Liver (tissue), 9 donors: ENCODE results near the gene OLA1. TPM values are rescaled to one million over a fixed set of nuclear protein-coding genes. Genes with fewer than 3 reads are reported as not detected.

ENCODE experiments used
- DNase-seq: peaks from one replicate; pipeline ENCODE4 v3.0.0-alpha.2; 2017; ENCODE audit warnings: low spot score
- H3K27ac ChIP-seq, 2 donors: one replicate each; pipeline ENCODE4 v1.7.0; 2013; ENCODE audit warnings: inconsistent platforms in 2 of 2, low read length in 2 of 2, control low read depth in 1 of 2, low read depth in 1 of 2, mild to moderate bottlenecking in 1 of 2
- H3K27me3 ChIP-seq, 4 donors: one replicate each; pipeline versions ENCODE4 v1.6.1 to v1.7.0; 2013; ENCODE audit warnings: low read length in 3 of 4, inconsistent platforms in 1 of 4, mild to moderate bottlenecking in 1 of 4, moderate library complexity in 1 of 4; ENCODE audit not compliant: control insufficient read depth in 4 of 4, insufficient read depth in 4 of 4
- H3K36me3 ChIP-seq, 4 donors: one replicate each; pipeline versions ENCODE4 v1.6.1 to v1.7.0; 2013; ENCODE audit warnings: low read length in 3 of 4, mild to moderate bottlenecking in 3 of 4, low read depth in 1 of 4, moderate library complexity in 1 of 4; ENCODE audit not compliant: control insufficient read depth in 4 of 4, insufficient read depth in 3 of 4
- H3K4me1 ChIP-seq, 4 donors: one replicate each; pipeline versions ENCODE4 v1.6.1 to v1.7.0; 2013; ENCODE audit warnings: low read length in 3 of 4, mild to moderate bottlenecking in 3 of 4, moderate library complexity in 1 of 4; ENCODE audit not compliant: control insufficient read depth in 4 of 4, insufficient read depth in 4 of 4
- H3K4me3 ChIP-seq, 3 donors: one replicate each; pipeline versions ENCODE4 v1.6.1 to v1.7.0; 2013; ENCODE audit warnings: low read length in 3 of 3, control low read depth in 1 of 3, low read depth in 1 of 3, mild to moderate bottlenecking in 1 of 3
- H3K9ac ChIP-seq, 2 donors: one replicate each; pipeline ENCODE4 v1.7.0; 2013; ENCODE audit warnings: low read length in 2 of 2, mild to moderate bottlenecking in 2 of 2, moderate library complexity in 2 of 2, control low read depth in 1 of 2, low read depth in 1 of 2
- H3K9me3 ChIP-seq, 4 donors: one replicate each; pipeline versions ENCODE4 v1.6.1 to v1.7.0; 2013; ENCODE audit warnings: low read length in 3 of 4; ENCODE audit not compliant: control insufficient read depth in 4 of 4
- EGR1 ChIP-seq, 2 donors: IDR thresholded peaks; 2 replicates each; pipeline ENCODE4 v1.6.1; 2016 to 2018; ENCODE audit warnings: antibody characterized with exemption in 2 of 2, low read depth in 2 of 2
- FOXA1 ChIP-seq: IDR thresholded peaks from 2 replicates; pipeline ENCODE4 v1.6.1; 2016; ENCODE audit warnings: antibody characterized with exemption
- FOXA2 ChIP-seq: IDR thresholded peaks from 2 replicates; pipeline ENCODE4 v1.6.1; 2016; ENCODE audit warnings: antibody characterized with exemption
- HNF4A ChIP-seq, 2 donors: conservative IDR thresholded peaks; 2 replicates each; pipeline ENCODE4 v1.6.1; 2016; ENCODE audit warnings: antibody characterized with exemption in 2 of 2, mild to moderate bottlenecking in 2 of 2
- JUND ChIP-seq, 2 donors: IDR thresholded peaks; 2 replicates each; pipeline ENCODE4 v1.6.1; 2016; ENCODE audit warnings: antibody characterized with exemption in 2 of 2
- RAD21 ChIP-seq, 2 donors: IDR thresholded peaks; 2 replicates each; pipeline ENCODE4 v1.6.1; 2016; ENCODE audit warnings: antibody characterized with exemption in 2 of 2, mild to moderate bottlenecking in 2 of 2
- RXRA ChIP-seq, 2 donors: IDR thresholded peaks; 2 replicates each; pipeline ENCODE4 v1.6.1; 2017 to 2018; ENCODE audit warnings: antibody characterized with exemption in 2 of 2, mild to moderate bottlenecking in 1 of 2
- SP1 ChIP-seq: IDR thresholded peaks from 2 replicates; pipeline ENCODE4 v1.6.1; 2018; ENCODE audit warnings: antibody characterized with exemption, mild to moderate bottlenecking
- TAF1 ChIP-seq: conservative IDR thresholded peaks from 2 replicates; pipeline ENCODE4 v1.6.1; 2016; ENCODE audit warnings: antibody characterized with exemption, mild to moderate bottlenecking
- YY1 ChIP-seq: IDR thresholded peaks from 2 replicates; pipeline ENCODE4 v1.6.1; 2016; ENCODE audit warnings: antibody characterized with exemption, mild to moderate bottlenecking
- WGBS: extraction: QIAGEN DNeasy Blood & Tissue Kit; methylation state at CpG from one replicate; pipeline ENCODE4 v1.1.7; 2013; 5-methylcytosine and 5-hydroxymethylcytosine counted together
- polyA plus RNA-seq, 2 donors: library from polyadenylated mRNA; stranded (reverse) in 1 of 2; unstranded in 1 of 2; fragments of 200-250 nt in 1 of 2; fragments of >200 nt in 1 of 2; fragmentation: Nextera tagmentation in 1 of 2; extraction: Ambion mirVana in 1 of 2; gene quantifications; one replicate each; pipeline versions ENCODE4 v1.2.1 to v1.2.3, GENCODE V29; 2013 to 2015
- total RNA-seq, 2 donors: library from RNA; depleted of rRNA; stranded (reverse); fragments of >200 nt; gene quantifications; one replicate each; pipeline ENCODE4 v1.2.3, GENCODE V29; 2014
- TF ChIP-seq, protein P1 (sequence below): IDR thresholded peaks from 2 replicates; pipeline ENCODE4 v1.6.1; 2016; ENCODE audit warnings: antibody characterized with exemption
- TF ChIP-seq, protein P2 (sequence below): IDR thresholded peaks from 2 replicates; pipeline ENCODE4 v1.6.1; 2016; ENCODE audit warnings: antibody characterized with exemption
- TF ChIP-seq, protein P3 (sequence below): IDR thresholded peaks from 2 replicates; pipeline ENCODE4 v1.6.1; 2016; ENCODE audit warnings: antibody characterized with exemption
- TF ChIP-seq, protein P4 (sequence below): IDR thresholded peaks from 2 replicates; pipeline ENCODE4 v1.6.1; 2016; ENCODE audit warnings: antibody characterized with exemption, mild to moderate bottlenecking
- TF ChIP-seq, protein P5 (sequence below): fragments of 150-350 bp; IDR thresholded peaks from 2 replicates; pipeline ENCODE4 v1.5.1; 2017; ENCODE audit warnings: improper control_type of control experiment, low read depth, low read length; ENCODE audit not compliant: missing input control
- donor health status: healthy.
- donor health status: healthy.
- donor health status: healthy.
- donor health status: healthy.
- donor health status: healthy.

OLA1 gene
- total and polyA plus RNA-seq, 4 donors: 23.4 to 38.1 (median 32.3) TPM

DNA sequence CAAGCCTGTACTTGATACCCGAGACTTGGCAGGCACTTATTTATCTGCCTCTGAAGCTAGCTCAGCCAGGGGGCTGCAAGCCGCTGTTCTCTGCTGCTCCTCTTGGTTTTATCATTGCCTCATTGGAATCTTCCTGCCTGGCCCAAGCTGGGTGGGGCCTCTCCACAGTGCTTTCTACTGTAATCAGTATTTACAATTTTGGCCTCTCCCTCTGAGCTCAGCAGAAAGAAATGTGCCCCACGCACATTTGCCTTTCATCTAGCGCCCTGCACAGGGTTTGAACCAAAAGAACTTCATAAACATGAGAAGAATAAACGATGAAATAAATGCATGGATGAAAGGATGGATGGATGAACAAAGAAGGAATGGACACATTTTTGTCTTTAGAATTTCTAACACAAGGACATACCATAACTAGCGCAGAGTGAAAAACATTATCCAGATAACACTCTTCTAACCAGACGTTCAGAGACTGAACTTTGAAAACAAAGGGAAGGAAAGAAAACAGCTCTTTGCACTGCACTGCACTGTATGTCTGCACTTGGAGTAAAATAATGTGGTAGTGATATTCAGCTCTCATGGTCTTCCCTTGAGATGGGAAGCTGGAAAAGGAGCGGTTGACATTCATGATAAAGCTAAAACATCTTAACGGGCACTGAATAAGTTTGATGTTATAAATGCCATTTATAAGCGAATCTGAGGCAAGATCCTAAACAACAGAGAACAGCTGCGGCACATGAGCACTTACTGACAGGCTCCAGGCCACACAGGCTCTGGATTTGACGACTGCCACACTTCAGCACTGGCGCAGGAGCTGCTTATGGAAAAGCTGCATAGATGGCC lies 196.4 kb downstream of the OLA1 start:
- TF ChIP-seq HNF4A (conservative IDR thresholded peaks at IDR 0.05) (no peak), SP1 (no peak), JUND (IDR thresholded peaks at IDR 0.05) (no peak), EGR1 (IDR thresholded peaks at IDR 0.05; ENCODE audit: low read depth in 2 of 2) (no peak), TAF1 (no peak), YY1 (no peak), RXRA (IDR thresholded peaks at IDR 0.05) (no peak), FOXA2 (no peak), RAD21 (IDR thresholded peaks at IDR 0.05) (no peak)
- TF ChIP-seq, protein P1, sequence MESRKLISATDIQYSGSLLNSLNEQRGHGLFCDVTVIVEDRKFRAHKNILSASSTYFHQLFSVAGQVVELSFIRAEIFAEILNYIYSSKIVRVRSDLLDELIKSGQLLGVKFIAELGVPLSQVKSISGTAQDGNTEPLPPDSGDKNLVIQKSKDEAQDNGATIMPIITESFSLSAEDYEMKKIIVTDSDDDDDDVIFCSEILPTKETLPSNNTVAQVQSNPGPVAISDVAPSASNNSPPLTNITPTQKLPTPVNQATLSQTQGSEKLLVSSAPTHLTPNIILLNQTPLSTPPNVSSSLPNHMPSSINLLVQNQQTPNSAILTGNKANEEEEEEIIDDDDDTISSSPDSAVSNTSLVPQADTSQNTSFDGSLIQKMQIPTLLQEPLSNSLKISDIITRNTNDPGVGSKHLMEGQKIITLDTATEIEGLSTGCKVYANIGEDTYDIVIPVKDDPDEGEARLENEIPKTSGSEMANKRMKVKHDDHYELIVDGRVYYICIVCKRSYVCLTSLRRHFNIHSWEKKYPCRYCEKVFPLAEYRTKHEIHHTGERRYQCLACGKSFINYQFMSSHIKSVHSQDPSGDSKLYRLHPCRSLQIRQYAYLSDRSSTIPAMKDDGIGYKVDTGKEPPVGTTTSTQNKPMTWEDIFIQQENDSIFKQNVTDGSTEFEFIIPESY: no peak
- TF ChIP-seq, protein P2, sequence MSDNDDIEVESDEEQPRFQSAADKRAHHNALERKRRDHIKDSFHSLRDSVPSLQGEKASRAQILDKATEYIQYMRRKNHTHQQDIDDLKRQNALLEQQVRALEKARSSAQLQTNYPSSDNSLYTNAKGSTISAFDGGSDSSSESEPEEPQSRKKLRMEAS: no peak
- TF ChIP-seq, protein P3, sequence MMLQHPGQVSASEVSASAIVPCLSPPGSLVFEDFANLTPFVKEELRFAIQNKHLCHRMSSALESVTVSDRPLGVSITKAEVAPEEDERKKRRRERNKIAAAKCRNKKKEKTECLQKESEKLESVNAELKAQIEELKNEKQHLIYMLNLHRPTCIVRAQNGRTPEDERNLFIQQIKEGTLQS: no peak
- TF ChIP-seq, protein P4, sequence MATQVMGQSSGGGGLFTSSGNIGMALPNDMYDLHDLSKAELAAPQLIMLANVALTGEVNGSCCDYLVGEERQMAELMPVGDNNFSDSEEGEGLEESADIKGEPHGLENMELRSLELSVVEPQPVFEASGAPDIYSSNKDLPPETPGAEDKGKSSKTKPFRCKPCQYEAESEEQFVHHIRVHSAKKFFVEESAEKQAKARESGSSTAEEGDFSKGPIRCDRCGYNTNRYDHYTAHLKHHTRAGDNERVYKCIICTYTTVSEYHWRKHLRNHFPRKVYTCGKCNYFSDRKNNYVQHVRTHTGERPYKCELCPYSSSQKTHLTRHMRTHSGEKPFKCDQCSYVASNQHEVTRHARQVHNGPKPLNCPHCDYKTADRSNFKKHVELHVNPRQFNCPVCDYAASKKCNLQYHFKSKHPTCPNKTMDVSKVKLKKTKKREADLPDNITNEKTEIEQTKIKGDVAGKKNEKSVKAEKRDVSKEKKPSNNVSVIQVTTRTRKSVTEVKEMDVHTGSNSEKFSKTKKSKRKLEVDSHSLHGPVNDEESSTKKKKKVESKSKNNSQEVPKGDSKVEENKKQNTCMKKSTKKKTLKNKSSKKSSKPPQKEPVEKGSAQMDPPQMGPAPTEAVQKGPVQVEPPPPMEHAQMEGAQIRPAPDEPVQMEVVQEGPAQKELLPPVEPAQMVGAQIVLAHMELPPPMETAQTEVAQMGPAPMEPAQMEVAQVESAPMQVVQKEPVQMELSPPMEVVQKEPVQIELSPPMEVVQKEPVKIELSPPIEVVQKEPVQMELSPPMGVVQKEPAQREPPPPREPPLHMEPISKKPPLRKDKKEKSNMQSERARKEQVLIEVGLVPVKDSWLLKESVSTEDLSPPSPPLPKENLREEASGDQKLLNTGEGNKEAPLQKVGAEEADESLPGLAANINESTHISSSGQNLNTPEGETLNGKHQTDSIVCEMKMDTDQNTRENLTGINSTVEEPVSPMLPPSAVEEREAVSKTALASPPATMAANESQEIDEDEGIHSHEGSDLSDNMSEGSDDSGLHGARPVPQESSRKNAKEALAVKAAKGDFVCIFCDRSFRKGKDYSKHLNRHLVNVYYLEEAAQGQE: no peak
- TF ChIP-seq, protein P5, sequence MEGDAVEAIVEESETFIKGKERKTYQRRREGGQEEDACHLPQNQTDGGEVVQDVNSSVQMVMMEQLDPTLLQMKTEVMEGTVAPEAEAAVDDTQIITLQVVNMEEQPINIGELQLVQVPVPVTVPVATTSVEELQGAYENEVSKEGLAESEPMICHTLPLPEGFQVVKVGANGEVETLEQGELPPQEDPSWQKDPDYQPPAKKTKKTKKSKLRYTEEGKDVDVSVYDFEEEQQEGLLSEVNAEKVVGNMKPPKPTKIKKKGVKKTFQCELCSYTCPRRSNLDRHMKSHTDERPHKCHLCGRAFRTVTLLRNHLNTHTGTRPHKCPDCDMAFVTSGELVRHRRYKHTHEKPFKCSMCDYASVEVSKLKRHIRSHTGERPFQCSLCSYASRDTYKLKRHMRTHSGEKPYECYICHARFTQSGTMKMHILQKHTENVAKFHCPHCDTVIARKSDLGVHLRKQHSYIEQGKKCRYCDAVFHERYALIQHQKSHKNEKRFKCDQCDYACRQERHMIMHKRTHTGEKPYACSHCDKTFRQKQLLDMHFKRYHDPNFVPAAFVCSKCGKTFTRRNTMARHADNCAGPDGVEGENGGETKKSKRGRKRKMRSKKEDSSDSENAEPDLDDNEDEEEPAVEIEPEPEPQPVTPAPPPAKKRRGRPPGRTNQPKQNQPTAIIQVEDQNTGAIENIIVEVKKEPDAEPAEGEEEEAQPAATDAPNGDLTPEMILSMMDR: no peak
- WGBS: 74% methylated on average over 13 of the region's 13 CpGs
- H3K27me3 ChIP-seq: peaks cover 0 to 2% (median 0%) of the 10 kb centered on the region in 4 donors
- peak; percentile 76 for DNase-seq
- H3K4me3 ChIP-seq: no peak overlapping the region
- no peak overlapping the region for H3K27ac ChIP-seq
- H3K9ac ChIP-seq: no peak overlapping the region
- no peaks in the 10 kb centered on the region for H3K9me3 ChIP-seq
- H3K4me1 ChIP-seq: no peaks in the 10 kb centered on the region
- H3K36me3 ChIP-seq: no peaks in the 10 kb centered on the region

DNA sequence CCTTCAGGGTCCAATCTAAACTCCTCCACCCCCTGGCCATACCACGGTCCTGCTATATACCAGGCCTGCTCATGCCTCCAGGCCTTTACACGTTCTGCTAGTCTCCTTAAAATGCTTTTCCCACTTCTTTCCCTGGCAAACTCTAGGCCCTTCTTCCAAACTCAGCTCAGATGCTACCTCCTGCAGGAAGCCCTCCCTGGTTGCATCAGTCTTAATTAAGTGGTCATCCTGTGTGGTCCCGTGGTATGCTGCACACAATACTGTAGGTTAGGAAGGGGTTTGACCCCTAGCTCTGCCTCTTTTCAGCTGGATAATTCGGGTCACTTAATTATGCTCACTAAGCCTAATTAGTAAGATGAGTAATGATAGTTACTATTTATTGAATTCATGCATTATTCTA lies 197.3 kb downstream of the OLA1 start:
- peaks cover 0 to 2% (median 0%) of the 10 kb centered on the region in 4 donors for H3K27me3 ChIP-seq
- no peaks in the 10 kb centered on the region for H3K36me3 ChIP-seq
- H3K4me1 ChIP-seq: no peaks in the 10 kb centered on the region
- no peak overlapping the region for H3K9ac ChIP-seq
- no peak for DNase-seq
- no peaks in the 10 kb centered on the region for H3K9me3 ChIP-seq
- TF ChIP-seq, protein P3: no peak
- TF ChIP-seq, protein P5: no peak
- TF ChIP-seq YY1: no peak
- no peak for TF ChIP-seq RAD21 (IDR thresholded peaks at IDR 0.05)
- TF ChIP-seq HNF4A (conservative IDR thresholded peaks at IDR 0.05): no peak
- TF ChIP-seq JUND (IDR thresholded peaks at IDR 0.05): no peak
- no peak for TF ChIP-seq SP1
- TF ChIP-seq FOXA1: no peak
- no peak for TF ChIP-seq TAF1
- TF ChIP-seq, protein P4: no peak
- 94% methylated on average over 4 of the region's 4 CpGs for WGBS
- H3K4me3 ChIP-seq: no peak overlapping the region
- no peak overlapping the region for H3K27ac ChIP-seq
